Measurements from ENCODE around the gene CBX8. TPM values are rescaled to one million over a fixed set of nuclear protein-coding genes. Genes with fewer than 3 reads are reported as not detected.

The CBX8 gene
- total RNA-seq, 4 donors from 2014 or later = 2.3 to 4.7 (median 2.6) TPM

DNA sequence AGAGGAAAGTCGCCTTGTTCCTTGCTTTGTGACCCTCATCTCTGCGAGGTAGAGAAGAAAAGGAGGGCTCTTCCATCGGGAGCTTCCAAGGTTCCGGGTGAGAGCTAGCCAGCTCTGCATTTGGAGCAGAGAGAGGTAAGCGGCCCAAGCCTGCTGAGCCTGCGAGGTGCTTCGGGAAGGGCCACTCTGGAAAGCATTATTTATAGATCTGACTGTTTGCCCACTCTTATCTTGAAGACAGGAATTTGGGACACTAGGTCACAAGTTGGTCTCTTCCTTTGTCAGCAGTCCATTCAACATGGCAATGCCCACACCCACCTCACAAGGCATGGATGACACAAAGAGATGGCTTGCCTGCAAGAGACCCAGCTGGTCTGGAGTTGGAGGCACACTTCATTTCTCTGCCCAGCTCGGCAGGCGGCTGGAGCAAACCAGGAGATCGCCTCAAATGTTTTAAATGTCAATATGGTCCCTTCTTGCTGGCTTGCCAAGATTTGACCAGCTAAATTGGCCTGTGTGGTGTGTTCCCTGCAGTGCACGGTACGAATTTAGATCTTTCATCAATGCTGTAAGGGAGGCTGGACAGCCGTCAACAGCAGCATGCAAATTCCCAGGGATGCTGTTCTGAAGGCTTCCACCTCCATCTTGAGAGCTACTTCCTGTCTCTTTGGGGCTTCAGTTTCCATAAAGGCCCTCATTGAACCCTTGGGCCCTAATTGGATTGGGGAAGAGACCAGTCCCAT, 22.8 kb upstream of the CBX8 start:
- WGBS, 2 donors = 87 to 97% methylated on average over 7 to 13 of the region's 13 CpGs
- no peak for DNase-seq
- H3K9me3 ChIP-seq = no peaks in the 10 kb centered on the region
- TF ChIP-seq, protein P1, sequence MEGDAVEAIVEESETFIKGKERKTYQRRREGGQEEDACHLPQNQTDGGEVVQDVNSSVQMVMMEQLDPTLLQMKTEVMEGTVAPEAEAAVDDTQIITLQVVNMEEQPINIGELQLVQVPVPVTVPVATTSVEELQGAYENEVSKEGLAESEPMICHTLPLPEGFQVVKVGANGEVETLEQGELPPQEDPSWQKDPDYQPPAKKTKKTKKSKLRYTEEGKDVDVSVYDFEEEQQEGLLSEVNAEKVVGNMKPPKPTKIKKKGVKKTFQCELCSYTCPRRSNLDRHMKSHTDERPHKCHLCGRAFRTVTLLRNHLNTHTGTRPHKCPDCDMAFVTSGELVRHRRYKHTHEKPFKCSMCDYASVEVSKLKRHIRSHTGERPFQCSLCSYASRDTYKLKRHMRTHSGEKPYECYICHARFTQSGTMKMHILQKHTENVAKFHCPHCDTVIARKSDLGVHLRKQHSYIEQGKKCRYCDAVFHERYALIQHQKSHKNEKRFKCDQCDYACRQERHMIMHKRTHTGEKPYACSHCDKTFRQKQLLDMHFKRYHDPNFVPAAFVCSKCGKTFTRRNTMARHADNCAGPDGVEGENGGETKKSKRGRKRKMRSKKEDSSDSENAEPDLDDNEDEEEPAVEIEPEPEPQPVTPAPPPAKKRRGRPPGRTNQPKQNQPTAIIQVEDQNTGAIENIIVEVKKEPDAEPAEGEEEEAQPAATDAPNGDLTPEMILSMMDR (IDR thresholded peaks at IDR 0.05) = no peak
- no peak for TF ChIP-seq POLR2A (IDR thresholded peaks at IDR 0.05)
- H3K4me3 ChIP-seq = no peak overlapping the region
- H3K4me1 ChIP-seq = peaks cover 8 to 13% (median 13%) of the 10 kb centered on the region in 3 donors
- intact Hi-C loops (cut with DNase I) = no loop called here
- peaks cover 8 to 77% (median 12%) of the 10 kb centered on the region in 4 donors for H3K27me3 ChIP-seq
- no peaks in the 10 kb centered on the region for H3K36me3 ChIP-seq
- no peak overlapping the region for H3K27ac ChIP-seq

GRCh38 chr17:79819085-79819484, 22.2 kb upstream of the CBX8 start:
- H3K27ac ChIP-seq = no peak overlapping the region
- H3K9me3 ChIP-seq = no peaks in the 10 kb centered on the region
- TF ChIP-seq POLR2A (IDR thresholded peaks at IDR 0.05) = no peak
- TF ChIP-seq, protein P1 (IDR thresholded peaks at IDR 0.05) = no peak
- no peak for DNase-seq
- intact Hi-C loops (cut with DNase I) = no loop called here
- 61 to 64% methylated on average over 5 of the region's 5 CpGs for whole genome bisulfite sequencing, 2 donors
- no peaks in the 10 kb centered on the region for H3K36me3 ChIP-seq
- peaks cover 14 to 20% (median 19%) of the 10 kb centered on the region in 3 donors for H3K4me1 ChIP-seq
- no peak overlapping the region for H3K4me3 ChIP-seq
- H3K27me3 ChIP-seq = peaks cover 13 to 82% (median 16%) of the 10 kb centered on the region in 4 donors

DNA sequence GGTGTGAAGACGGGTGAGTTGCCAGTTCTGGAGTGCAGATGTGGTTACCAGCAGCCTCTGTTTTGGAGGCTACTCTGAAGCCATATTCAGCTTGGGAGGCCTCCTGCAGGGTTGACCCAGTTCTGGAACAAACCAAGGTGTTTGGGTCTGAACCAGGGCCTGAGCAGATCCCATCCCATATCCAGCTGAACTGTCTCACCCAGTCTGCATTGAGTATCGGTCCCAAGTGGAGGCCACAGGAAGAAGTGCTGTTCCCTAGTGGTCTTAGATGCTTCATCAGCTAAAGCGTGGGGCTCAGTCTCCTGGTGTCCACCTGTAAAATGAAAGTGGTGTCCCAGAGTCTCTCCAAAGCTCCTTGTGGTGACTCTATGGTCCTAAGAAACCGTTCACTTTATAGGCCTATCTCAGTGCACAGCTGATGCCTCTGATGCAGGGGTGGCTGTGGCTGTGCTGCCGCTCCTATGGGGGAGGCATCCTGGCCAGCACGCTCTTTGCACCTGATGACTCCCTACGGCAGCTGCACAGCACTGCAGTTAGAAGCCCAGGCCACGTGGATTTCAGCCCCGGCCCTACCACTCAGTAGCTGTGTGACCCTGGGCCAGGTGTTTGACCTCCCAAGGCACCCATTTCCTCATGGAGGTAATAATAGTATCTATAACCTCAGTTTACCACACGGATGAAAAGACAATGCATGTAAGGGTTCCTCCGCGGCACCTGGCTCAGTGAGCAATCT, 21.3 kb upstream of the CBX8 start:
- Histone ChIP-seq H3K9me3 (no peaks in the 10 kb centered on the region), H3K27ac (no peak overlapping the region), H3K4me3 (no peak overlapping the region), H3K27me3 (peaks cover 13 to 89% (median 20%) of the 10 kb centered on the region in 4 donors), H3K4me1 (peaks cover 18 to 29% (median 28%) of the 10 kb centered on the region in 3 donors), H3K36me3 (no peaks in the 10 kb centered on the region)
- WGBS, 2 donors = 89 to 91% methylated on average over 7 to 8 of the region's 12 CpGs
- no peak for DNase-seq
- TF ChIP-seq, protein P1 (IDR thresholded peaks at IDR 0.05) = no peak
- TF ChIP-seq POLR2A (IDR thresholded peaks at IDR 0.05) = no peak
- intact Hi-C loops (cut with DNase I) = no loop called here

DNA sequence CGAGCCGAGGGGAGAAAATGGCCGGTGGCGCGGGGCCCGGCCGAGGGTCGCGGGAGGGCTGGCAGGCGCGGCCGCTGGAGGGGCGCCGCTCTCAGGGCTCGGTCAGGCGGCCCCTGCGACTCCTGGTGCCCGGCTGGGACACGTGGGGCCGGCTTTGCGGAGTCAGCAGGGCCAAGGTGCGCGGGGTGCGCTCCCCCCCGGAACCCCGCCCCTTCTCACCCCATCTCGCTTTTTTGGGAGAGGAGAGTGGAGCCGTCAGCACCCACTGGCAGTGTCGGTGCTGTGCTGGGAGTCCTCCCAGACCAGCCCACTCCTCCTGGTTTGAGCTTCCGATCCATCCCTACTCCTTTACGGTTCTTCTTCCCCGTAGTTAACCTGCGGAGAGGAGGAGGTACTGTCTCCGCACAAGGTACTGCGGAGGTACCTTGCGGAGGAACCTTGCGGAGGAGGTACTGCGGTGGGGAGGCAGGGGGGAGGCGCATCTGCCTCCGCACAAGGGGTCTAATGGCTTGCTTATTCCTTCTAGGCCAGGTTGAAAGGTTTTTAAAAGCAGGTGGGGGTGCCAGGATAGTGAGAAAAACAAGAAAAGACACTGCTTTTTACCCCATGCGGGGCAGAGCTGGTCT, 19.1 kb upstream of the CBX8 start:
- peaks cover 34 to 97% (median 41%) of the 10 kb centered on the region in 4 donors for H3K27me3 ChIP-seq
- intact Hi-C loops (cut with DNase I) = no loop called here
- H3K4me3 ChIP-seq = peak overlapping the region in 1 of 4 donors; percentile 41

More for the DNA sequence above, 19.1 kb upstream of the CBX8 start:
- no peak for DNase-seq
- WGBS, 2 donors = 74 to 100% methylated on average over 1 to 15 of the region's 41 CpGs
- no peak for TF ChIP-seq POLR2A (IDR thresholded peaks at IDR 0.05)
- TF ChIP-seq, protein P1 (IDR thresholded peaks at IDR 0.05) = no peak
- Histone ChIP-seq H3K4me1 (peaks cover 39 to 51% (median 50%) of the 10 kb centered on the region in 3 donors), H3K27ac (no peak overlapping the region), H3K36me3 (no peaks in the 10 kb centered on the region), H3K9me3 (no peaks in the 10 kb centered on the region)
